NCI-H1417 treated with DMSO at 0.1 percent for 48 hours (cell line): ENCODE measurements around the gene NEMP1.
A peak's percentile ranks its signal among the peaks of the same experiment; 100 is the strongest.
"Not testable (repeated sequence)": the region's sequence is repeated elsewhere in the genome, so short reads cannot be mapped to it uniquely, and the experiment has no call there.

Experiments
- DNase-seq: peaks from one replicate; lab custom pipeline; 2025; lab: John Stamatoyannopoulos, UW

Gene NEMP1

GRCh38 chr12:57053901-57054300 lies 24.7 kb downstream of the NEMP1 start:
- DNase-seq = not testable (repeated sequence)

DNA sequence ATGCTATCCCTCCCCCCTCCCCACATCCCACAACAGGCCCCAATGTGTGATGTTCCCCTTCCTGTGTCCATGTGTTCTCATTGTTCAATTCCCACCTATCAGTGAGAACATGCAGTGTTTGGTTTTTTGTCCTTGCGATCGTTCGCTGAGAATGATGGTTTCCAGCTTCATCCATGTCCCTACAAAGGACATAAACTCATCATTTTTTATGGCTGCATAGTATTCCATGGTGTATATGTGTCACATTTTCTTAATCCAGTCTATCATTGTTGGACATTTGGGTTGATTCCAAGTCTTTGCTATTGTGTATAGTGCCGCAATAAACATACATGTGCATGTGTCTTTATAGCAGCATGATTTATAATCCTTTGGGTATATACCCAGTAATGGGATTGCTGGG lies 25.4 kb downstream of the NEMP1 start:
- DNase-seq = not testable (repeated sequence)

DNA sequence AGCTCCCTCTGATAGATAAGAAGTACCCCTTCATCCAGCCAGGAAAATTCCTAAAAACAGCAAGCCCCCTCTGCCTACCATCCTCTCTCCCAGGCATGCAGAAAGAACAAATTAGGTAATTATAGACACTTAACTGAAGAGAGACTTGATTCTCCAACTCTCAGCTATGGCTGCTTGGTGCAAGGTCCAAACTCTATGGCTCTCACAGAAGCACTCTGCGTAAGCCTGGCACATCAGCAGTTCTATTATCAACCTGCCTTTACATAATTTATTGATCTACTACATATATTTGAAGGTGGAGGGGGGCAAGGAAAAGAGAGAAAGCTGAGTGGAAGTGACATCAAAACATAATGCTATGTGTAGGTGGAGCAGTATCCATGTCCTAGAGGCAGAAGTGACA lies 27.6 kb downstream of the NEMP1 start:
- no peak for DNase-seq

DNA sequence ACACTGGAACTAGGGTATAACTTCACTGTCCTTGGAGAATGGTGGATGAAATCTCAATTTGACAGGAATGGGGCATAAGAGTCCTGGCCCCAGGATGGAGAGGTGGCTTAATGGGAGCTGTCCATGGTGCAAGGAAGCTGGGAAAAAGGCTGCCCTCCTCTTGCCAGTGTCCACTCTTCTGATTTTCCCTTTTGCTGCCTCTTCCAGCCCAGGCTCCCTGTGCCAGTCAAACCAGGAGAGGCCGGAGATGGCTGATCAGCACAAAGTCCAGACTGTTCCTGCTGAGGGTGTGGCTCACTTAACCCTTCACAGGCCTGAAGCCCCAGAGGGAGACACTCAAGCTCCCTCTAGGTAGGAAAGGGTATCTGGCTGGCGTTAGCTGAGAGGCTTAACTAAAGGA lies 28.7 kb downstream of the NEMP1 start, which contains the start of gene MYO1A:
MYO1A (minus strand) TSS at position 240 of the 400 bp plus-strand sequence. CDS start 1,806 bp downstream, outside the sequence.
- DNase-seq = no peak

GRCh38 chr12:57049119-57049446 lies 29.5 kb downstream of the NEMP1 start:
- DNase-seq = no peak

GRCh38 chr12:57048423-57049118 lies 30.0 kb downstream of the NEMP1 start:
- DNase-seq = no peak

- DNase-seq = no peak
These were observed 30.6 kb downstream of the NEMP1 start for GRCh38 chr12:57047981-57048380.

- no peak for DNase-seq
These were observed 31.4 kb downstream of the NEMP1 start for GRCh38 chr12:57046947-57047890.

DNA sequence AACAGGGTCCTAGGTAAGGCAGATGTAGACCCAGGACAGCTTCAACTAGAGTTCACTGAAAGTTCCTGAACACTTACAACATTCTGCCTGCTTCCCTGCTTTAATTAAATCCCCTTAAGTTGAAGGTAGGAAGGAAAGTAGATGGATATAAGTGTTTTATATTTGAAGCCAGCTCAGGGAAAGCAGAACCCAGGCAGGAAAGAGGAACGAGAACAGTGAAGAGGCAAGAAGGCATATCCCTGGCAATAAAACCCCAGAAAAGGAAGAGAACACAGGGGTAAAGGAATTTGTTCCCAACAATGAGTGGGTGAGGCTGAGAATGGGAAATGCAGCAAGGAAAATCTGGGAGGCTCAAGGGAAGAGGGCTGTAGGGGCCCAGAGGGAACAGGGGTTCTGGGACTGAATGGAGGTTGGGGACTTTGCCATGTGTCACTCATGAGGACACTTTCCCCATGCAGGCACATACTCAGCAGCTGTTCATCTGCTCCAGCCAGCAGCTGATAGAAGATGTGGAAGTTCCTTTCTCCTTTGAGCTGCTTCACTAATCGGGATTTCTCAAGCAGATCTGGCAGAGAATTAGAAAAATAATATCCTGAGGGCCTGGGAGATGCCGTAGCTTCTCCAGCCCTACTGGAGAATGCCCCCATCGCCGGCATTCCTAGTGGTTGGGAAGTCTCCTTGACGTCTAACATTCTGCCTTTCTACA lies 32.4 kb downstream of the NEMP1 start:
- no peak for DNase-seq

- no peak for DNase-seq
These were observed 33.7 kb downstream of the NEMP1 start for GRCh38 chr12:57044889-57045288.

DNA sequence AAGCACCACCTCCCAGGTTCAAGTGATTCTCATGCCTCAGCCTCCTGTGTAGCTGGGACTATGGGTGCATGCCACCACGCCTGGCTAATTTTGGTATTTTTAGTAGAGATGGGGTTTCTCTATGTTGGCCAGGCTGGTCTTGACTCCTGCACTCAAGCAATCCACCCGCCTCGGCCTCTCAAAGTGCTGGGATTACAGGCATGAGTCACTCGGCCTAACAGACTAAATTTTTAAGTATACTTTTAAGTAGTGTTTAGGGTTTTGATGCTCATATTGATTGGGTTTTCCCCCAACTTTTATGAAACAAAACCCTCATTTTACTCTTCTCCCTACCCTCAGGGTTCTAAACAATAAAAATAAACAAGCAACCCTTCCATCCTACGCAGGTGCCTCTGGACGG lies 34.1 kb downstream of the NEMP1 start:
- no peak for DNase-seq

DNA sequence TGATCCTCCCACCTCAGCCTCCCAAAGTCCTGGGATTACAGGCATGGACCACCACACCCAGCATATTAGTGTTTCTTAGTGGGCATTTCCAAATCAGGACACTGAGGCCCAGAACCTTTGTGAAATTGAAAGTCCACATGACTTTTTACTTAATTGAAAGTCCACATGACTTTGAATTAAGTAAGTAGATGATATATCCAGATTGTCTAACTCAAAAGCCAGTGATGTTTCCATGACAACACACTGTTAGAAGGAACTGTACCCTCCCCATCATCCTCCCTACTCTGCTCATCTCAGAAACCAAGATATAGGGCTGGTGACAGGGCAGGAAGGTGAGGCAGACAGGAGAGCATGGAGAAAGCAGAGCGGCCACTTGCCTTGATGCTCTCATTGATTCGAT lies 35.9 kb downstream of the NEMP1 start:
- DNase-seq = no peak

- DNase-seq = no peak
These were observed 37.8 kb downstream of the NEMP1 start for GRCh38 chr12:57040750-57041149.

DNA sequence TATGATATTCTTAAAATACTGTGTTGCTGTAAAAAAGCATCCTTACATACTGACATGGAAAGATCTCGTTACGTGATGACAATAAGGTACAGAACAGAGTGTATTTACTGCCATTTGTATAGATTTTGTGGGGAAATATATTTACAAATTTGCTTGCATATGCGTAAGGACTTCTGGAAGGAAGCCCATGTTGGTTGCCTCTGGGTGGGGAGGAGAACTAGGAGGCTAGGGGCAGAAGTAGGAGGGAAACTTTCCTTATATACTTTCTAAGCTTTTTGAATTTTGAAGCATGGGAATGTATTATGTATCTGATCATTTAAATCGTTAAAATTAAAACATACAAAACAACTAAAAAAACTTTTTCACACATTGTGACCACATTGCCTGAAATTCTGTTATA lies 38.4 kb downstream of the NEMP1 start:
- DNase-seq = no peak

DNA sequence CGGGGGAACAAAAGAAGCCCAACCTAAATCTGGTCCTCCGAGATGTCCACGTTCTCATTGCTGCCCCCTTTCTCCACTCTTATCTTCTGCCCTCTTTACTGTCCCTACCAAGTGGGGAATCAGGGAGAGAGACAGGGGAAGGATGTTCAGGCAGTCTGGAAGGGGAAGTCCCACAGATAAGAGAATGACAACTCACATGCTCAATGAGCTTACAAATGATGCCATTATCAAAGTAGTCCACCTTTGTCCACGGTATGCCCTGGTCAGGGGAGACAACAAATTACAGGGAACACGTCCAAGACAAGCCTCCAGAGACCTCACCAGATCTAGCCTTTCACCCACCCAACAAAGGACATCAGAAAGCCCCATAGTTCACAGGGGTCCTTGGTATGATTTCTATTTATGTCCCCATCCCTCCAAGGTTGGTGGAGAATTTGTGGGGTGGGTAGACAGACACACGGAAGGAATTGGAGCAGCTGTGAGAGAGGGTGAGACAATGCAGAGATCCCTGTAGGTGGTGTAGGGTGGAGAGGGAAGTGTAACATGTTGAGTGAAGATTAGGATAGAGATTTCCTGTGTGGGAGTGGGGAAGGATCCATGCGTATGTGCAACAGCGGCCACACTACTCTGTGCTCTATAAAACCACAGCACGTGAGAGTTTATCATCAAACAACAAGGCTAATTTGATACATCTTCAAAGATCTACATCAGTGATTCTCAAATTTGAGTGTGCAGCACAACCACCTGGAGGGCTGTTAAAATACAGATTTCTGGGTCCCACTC lies 39.4 kb downstream of the NEMP1 start:
- no peak for DNase-seq

DNA sequence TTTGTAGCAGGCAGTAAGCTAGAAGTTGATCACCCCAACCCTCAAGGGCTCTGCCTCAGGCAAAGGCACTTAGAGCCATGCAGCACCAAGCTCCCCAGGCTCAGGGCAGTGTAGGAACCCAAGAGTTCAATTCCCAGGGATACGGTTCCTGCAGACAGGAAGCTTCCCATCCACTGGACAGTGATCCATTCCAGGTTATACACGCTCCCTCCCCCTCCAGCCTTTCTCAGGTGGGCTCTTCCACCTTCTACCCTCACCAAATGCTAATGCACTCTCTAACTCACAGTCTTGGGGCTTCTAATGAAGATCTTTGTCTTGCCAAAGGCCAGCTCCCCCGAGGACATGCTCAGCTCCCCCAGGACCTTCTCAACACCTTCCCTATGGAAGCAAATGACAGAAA lies 41.3 kb downstream of the NEMP1 start:
- no peak for DNase-seq

DNA sequence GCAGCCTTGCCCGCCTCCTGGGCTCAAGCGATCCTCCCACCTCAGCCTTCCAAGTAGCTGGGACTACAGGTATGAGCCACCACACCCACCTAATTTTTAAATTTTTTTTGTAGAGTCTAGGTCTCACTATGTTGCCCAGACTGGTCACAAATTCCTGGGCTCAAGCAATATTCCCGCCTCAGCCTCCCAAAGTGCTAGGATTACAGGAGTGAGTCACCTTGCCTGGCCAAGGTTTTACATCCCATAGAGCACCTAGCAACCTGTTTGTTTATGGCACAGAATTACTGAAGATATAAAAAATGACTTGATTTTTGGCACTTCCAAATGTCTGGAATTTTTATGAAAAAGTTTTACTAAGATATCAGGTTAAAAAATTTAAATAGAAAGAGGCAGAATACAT lies 45.2 kb downstream of the NEMP1 start:
- DNase-seq = no peak

DNA sequence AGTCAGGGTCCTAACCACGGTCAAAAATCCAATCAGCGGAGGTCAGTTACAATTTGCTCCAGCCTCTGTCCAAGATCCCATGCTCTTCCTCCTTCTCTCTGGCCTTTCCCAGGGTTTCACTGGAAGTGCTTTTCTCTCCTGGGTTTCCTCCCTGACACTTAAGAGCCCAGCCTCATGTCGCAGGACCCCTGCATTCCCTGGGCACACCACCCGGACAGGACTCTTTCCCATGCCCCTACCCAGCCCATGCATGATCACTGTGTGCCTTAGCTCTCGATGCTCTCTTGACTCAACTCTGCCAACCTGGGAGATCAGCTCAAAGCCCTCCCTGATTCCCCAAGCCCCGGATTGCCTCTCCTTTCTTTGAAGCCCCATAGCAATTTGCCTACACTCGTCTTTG lies 46.8 kb downstream of the NEMP1 start:
- no peak for DNase-seq

GRCh38 chr12:57031138-57031725 lies 47.4 kb downstream of the NEMP1 start:
- DNase-seq = peak; percentile 39

DNA sequence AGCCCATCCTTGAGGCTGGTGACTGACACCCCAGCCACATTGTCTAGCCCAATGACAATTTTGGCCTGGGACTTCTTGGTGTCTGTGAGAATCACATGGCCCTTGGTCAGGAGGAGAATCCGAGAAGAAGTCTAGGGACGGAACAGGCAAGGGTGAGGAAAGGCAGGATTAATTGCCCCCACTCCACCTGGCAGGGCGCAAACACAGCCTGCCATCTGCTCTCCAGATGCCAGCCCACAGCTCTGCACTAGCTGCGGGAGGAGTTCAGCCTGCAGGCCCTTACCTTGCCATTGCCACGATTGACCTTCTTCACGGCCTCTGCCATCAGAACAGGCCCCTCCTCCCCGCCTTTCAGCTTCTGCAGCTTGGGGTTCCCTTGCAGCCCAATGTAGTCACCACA lies 49.1 kb downstream of the NEMP1 start:
- no peak for DNase-seq

DNA sequence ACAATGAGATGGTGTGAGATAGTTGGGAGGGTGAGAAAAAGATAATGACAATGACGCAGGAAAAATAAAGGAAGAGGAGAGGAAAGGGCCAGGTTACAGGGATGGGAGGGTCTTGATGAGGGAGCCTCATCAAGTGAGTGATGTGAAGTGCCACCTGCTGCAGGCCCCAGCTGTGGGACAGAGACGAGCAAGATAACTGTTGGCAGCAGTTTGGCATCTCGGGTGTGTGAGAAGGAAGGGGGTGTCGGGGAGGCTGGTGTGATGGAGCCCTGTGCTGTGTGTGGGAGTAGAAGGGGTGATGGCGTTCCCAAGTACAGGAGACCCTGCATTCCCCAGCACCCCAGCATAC lies 50.8 kb downstream of the NEMP1 start:
- no peak for DNase-seq
